Measurements from ENCODE around the gene KRT78. TPM values are rescaled to one million over a fixed set of nuclear protein-coding genes. Genes with fewer than 3 reads are reported as not detected.

KRT78 gene
- total RNA-seq, 3 donors from 2014 or later (not counting 1 experiment from before 2014, with no cell fraction given): not detected

GRCh38 chr12:52812749-52813148 lies 36.0 kb downstream of the KRT78 start:
- H3K27me3 ChIP-seq (ENCODE audit: control insufficient read depth, insufficient read depth, low read length): no peaks in the 10 kb centered on the region
- intact Hi-C loops (cut with micrococcal nuclease): no loop called here
- H3K4me3 Mint-ChIP-seq: no peak overlapping the region
- H3K9me3 ChIP-seq (ENCODE audit: control insufficient read depth, insufficient read depth, low read length): no peaks in the 10 kb centered on the region
- ATAC-seq (no peak), DNase-seq (no peak)
- no peaks in the 10 kb centered on the region for H3K9me3 Mint-ChIP-seq
- no peaks in the 10 kb centered on the region for H3K36me3 ChIP-seq (ENCODE audit: control insufficient read depth, insufficient read depth, low read length)
- H3K27ac Mint-ChIP-seq: no peak overlapping the region
- peaks cover 4 to 10% of the 10 kb centered on the region in 2 donors for H3K4me1 Mint-ChIP-seq
- WGBS (ENCODE audit: insufficient coverage): 26% methylated on average over 3 of the region's 3 CpGs
- H3K4me1 ChIP-seq (ENCODE audit: control insufficient read depth, insufficient read depth, low read length): no peaks in the 10 kb centered on the region
- peaks cover 6 to 14% of the 10 kb centered on the region in 2 donors for H3K27me3 Mint-ChIP-seq (ENCODE audit: low read depth in 2 of 2)
- no peaks in the 10 kb centered on the region for H3K36me3 Mint-ChIP-seq
- no peak overlapping the region for H3K4me3 ChIP-seq (ENCODE audit: low read length)
- TF ChIP-seq, protein P1, sequence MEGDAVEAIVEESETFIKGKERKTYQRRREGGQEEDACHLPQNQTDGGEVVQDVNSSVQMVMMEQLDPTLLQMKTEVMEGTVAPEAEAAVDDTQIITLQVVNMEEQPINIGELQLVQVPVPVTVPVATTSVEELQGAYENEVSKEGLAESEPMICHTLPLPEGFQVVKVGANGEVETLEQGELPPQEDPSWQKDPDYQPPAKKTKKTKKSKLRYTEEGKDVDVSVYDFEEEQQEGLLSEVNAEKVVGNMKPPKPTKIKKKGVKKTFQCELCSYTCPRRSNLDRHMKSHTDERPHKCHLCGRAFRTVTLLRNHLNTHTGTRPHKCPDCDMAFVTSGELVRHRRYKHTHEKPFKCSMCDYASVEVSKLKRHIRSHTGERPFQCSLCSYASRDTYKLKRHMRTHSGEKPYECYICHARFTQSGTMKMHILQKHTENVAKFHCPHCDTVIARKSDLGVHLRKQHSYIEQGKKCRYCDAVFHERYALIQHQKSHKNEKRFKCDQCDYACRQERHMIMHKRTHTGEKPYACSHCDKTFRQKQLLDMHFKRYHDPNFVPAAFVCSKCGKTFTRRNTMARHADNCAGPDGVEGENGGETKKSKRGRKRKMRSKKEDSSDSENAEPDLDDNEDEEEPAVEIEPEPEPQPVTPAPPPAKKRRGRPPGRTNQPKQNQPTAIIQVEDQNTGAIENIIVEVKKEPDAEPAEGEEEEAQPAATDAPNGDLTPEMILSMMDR (IDR thresholded peaks at IDR 0.05): no peak
- H3K27ac ChIP-seq (ENCODE audit: low read length): no peak overlapping the region

DNA sequence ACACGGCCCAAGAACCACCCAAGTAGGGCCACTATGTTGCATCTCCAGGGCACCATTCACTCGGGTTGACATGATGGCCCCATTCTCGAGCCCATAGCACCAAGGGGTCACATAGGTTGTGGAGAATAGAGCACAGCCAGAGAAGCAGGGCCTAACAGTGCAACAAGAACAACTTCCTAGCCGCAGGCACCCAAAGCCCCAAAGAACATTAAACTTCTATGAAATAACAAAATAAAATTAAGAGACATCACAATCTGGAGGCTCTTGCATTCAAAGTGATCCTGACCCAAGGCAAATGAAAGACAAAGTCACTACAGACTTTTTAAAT lies 36.8 kb downstream of the KRT78 start:
- Mint-ChIP-seq H3K4me1 (peaks cover 4% of the 10 kb centered on the region in 2 donors), H3K27ac (no peak overlapping the region), H3K27me3 (ENCODE audit: low read depth in 2 of 2) (peaks cover 6% of the 10 kb centered on the region in 2 donors), H3K9me3 (no peaks in the 10 kb centered on the region), H3K4me3 (no peak overlapping the region), H3K36me3 (no peaks in the 10 kb centered on the region)
- Histone ChIP-seq H3K27me3 (ENCODE audit: control insufficient read depth, insufficient read depth, low read length) (no peaks in the 10 kb centered on the region), H3K4me1 (ENCODE audit: control insufficient read depth, insufficient read depth, low read length) (no peaks in the 10 kb centered on the region), H3K4me3 (ENCODE audit: low read length) (no peak overlapping the region), H3K36me3 (ENCODE audit: control insufficient read depth, insufficient read depth, low read length) (no peaks in the 10 kb centered on the region), H3K27ac (ENCODE audit: low read length) (no peak overlapping the region), H3K9me3 (ENCODE audit: control insufficient read depth, insufficient read depth, low read length) (no peaks in the 10 kb centered on the region)
- TF ChIP-seq, protein P1 (IDR thresholded peaks at IDR 0.05): no peak
- ATAC-seq (no peak), DNase-seq (no peak)
- intact Hi-C loops (cut with micrococcal nuclease): no loop called here
- WGBS (ENCODE audit: insufficient coverage): 74% methylated on average over 4 of the region's 4 CpGs

GRCh38 chr12:52811191-52812072 lies 37.4 kb downstream of the KRT78 start:
- H3K27me3 Mint-ChIP-seq (ENCODE audit: low read depth in 2 of 2): peaks cover 6 to 8% of the 10 kb centered on the region in 2 donors
- H3K27ac Mint-ChIP-seq: no peak overlapping the region
- peaks cover 4% of the 10 kb centered on the region in 2 donors for H3K4me1 Mint-ChIP-seq
- no peaks in the 10 kb centered on the region for H3K9me3 Mint-ChIP-seq
- no peak overlapping the region for H3K4me3 ChIP-seq (ENCODE audit: low read length)
- no peaks in the 10 kb centered on the region for H3K36me3 ChIP-seq (ENCODE audit: control insufficient read depth, insufficient read depth, low read length)
- no peaks in the 10 kb centered on the region for H3K36me3 Mint-ChIP-seq
- TF ChIP-seq, protein P1 (IDR thresholded peaks at IDR 0.05): no peak
- DNase-seq: no peak
- H3K9me3 ChIP-seq (ENCODE audit: control insufficient read depth, insufficient read depth, low read length): no peaks in the 10 kb centered on the region
- intact Hi-C loops (cut with micrococcal nuclease): no loop called here
- no peak overlapping the region for H3K4me3 Mint-ChIP-seq
- H3K27me3 ChIP-seq (ENCODE audit: control insufficient read depth, insufficient read depth, low read length): no peaks in the 10 kb centered on the region
- ATAC-seq: no peak
- WGBS (ENCODE audit: insufficient coverage): 87% methylated on average over 9 of the region's 9 CpGs
- no peak overlapping the region for H3K27ac ChIP-seq (ENCODE audit: low read length)
- no peaks in the 10 kb centered on the region for H3K4me1 ChIP-seq (ENCODE audit: control insufficient read depth, insufficient read depth, low read length)

All from natural killer cell (primary cell).